G401.6 (cell line): Measurements from ENCODE around the gene BTLA.
"Not testable (repeated sequence)": the region's sequence is repeated elsewhere in the genome, so short reads cannot be mapped to it uniquely, and the experiment has no call there.

ENCODE experiments used
- FAIRE-seq: peaks from 2 replicates; lab custom pipeline; 2012; peaks lifted over from hg19 to GRCh38; lab: Jason Lieb, UNC

Gene BTLA

DNA sequence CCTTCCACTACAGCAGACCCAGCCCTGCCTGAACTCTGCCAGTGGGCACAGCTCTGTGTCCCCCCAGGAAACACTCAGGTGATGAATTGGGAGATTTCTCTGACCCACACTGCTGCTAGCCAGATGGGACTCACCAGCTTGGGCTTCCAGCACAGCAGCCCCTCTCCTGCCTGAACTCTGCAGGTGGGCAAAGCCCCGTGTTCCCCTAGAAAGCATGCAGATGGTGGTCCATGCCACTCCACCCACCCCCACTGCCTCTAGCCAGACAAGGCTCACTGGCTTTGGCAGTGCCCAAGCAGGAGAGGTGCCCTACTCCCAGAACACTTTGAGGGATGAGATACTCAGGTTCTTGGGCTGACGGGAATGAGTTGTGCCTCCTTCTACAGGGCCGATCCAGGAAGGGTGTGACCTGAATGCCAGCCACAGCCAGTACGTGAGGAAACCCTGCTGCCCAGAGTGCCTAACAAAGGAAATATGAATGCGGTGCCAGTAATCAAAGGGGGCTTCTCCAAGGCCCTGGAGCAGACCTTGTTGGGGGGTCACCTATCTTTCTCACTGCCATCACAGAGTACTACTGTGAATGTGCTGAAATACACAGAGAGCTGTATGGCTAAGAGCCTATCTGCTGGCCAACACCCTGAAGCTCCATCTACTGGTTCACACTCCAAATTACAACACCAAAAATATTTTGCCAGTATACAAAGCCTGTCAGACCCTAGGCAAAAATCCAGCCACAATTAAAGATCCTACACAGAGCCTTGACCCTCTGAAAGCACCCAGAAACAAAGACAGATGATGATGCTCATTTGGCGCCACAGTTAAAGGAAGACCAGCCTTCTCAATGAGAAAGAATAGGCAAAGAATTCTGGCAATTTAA is 61.9 kb downstream of the BTLA start:
- FAIRE-seq, result no peak

DNA sequence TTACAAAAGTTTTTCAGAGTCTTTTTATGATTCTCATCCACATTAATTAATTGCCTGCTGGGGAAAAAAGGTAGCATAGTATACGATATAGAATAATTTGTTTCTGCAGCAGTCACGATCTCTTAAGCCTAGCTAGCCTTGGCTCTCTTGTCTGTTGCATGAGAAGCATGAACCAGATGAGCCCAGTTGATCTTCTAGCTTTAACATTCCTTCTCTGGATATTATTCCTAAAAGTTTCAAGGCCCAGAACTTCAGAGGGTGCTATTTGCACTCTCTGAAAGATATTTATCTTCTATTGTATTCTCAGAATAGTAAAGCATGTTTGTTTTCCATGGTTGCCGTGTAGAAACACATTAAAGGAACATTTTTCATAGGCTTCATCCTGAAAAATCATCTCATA is 69.3 kb downstream of the BTLA start:
- FAIRE-seq, result no peak

DNA sequence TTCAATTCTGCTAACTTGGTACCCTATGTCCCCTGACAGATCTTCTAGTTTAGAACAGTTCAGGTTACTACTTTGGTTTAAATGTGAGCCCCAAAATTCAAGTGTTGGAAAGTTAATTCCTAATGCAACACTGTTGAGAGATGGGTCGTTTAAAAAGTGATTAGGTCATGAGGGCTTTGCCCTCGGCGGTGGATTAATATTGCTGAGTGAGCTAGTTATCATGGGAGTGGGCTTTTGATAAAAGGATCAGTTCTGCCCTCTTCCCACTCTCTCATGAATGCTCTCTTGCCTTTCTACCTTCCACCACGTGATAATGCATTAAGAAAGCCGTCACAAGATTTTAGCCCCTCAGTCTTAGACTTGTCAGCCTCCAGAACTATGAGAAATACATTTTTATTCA is 72.1 kb downstream of the BTLA start:
- no peak for FAIRE-seq

DNA sequence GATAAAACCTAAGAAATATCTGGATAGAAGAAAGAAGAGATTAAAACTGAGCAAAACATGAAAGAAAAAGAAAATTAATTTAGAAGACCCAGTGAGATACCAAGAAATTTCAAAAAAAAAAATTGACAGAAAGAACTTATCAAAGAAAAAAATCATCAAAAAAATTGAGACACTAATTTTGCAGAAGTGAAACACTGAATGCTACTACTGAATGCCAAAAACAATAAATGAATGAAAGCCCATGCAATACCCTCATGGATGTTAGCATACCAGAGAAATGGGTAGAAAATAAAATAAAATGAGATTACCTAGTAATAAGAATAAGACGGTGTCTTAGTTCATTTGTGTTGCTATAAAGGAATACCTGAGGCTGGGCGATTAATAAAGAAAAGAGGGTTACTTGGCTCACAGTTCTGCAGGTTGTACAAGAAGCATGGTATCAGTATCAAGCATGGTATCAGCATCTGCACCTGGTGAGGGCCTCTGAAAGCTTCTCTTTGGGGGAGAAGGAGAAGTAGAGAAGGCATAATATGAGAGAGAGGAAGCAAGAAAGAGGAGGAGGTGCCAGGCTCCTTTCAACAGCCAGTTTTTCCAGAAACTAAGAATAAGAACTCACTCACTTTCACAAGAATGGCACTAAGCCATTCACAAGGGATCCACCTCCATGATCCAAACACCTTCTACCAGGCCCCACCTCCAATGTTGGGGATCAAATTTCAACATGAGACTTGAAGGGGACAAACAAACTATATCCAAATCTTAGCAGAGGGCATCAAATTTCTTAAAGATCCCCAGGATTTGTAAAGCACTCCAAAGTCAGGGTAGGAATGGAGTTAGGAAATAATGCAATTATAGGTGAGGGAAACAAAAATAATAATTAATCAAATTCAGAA is 73.2 kb downstream of the BTLA start:
- no peak for FAIRE-seq

DNA sequence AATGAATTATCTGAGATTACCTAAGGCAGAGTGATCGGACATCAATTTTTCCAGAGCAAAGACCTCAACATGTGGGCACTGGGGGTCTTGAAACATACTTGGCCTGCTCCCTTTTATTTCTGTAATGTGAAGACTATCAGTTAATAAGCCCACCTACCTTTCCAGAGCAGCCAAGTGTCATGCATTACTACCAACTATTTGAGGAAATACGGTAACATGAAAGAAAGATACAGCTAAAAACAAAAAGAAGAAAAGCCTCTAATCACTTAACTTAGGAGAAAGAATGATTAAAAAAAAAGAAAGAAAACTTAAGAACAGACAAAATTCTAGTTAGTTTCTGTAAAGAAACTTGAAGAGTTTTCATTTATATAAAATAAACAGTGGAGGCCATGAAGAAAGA is 73.9 kb downstream of the BTLA start:
- FAIRE-seq, result no peak

DNA sequence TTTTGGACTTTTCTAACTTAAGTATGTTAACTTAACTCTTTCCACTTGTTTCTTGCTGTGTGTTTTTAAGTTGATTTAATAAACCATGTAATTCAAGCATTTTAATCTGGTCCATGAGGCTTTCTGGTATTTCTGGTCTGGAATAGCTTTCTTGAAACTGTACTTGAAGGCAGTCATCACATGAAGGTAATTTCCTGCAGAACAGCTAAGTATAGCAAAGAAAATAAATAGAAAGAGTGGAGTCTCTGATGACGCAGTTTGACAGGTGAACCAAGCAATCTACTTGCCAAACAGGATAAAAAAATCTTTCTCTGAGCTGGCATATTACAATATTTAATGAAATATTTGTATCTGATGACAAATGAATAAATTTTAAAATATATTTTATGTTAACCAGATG is 74.9 kb downstream of the BTLA start:
- FAIRE-seq, result no peak

DNA sequence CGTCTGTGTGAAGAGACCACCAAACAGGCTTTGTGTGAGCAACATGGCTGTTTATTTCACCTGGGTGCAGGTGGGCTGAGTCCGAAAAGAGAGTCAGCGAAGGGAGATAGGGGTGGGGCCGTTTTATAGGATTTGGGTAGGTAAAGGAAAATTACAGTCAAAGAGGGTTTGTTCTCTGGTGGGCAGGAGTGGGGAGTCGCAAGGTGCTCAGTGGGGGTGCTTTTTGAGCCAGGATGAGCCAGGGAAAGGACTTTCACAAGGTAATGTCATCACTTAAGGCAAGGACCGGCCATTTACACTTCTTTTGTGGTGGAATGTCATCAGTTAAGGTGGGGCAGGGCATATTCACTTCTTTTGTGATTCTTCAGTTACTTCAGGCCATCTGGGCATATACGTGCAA is 76.4 kb downstream of the BTLA start:
- not testable (repeated sequence) for FAIRE-seq

DNA sequence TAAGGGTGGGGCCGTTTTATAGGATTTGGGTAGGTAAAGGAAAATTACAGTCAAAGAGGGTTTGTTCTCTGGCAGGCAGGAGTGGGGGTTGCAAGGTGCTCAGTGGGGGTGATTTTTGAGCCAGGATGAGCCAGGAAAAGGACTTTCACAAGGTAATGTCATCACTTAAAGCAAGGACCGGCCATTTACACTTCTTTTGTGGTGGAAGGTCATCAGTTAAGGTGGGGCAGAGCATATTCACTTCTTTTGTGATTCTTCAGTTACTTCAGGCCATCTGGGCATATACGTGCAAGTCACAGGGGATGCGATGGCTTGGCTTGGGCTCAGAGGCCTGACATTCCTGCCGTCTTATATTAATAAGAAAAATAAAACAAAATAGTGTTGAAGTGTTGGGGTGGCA is 80.7 kb downstream of the BTLA start:
- not testable (repeated sequence) for FAIRE-seq

DNA sequence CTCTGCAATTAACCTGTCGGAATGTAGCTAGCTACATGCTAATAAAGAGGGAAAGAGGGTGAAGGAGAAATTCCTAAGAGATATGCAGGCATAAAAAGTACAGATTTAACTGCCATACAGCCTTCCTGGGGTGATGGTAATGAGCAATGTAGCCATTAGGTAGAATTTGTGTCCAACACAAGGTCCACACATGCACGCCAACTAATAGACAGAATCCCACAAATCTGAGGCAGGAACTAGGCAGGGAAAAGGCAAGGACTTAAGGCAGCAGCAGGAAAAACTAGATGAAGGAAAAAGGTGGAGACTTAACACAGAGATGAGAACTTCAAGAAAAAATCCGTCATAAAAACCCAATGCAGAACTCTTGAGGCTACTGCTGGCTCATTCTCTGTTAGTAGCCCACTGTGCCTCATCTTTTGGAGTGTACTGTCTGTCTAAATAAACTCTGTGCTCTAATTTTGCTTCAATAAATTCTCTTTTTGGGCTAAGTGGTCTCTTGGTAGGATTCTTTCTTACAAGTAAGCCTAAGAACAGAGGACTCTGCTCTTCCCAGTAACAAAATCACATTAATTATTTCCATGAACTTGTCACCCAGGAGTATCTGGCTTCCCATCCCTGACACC is 81.5 kb downstream of the BTLA start:
- FAIRE-seq, result no peak

DNA sequence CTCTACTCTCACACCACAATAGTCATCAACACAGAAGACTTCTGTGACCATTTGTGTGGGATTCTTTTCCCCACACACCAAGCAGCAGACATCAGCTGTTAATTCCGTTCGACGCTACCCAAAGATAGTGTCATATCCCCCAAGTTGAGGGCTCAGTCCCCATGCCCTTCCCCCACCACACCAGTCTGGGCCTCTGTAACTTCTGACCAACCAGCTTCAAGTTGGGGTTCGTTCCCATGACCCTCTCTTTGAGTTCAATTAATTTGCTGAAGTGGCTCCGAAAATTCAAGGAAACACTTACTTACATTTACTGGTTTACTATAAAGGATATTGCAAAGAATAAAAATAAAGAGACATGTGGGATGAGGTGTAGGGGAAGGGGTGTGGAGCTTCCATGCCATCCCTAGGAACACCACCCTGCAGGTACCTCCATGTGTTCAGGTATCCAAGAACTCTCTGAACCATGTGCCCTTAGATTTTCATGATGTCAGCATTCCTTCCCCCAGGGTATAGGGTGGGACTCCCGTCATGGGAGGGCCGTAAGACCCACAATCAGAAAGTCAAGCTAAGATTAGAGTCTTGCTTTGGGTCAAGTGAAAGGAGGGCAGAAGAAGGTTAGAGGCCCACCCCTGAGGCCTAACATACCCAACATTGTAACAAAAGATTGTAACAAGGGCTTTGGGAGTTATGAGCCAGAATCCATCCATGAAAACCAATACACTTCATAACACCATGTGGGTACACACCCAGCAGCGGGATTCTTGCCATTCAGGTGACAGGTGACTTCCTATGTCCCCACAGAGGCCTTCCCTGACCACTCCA is 82.7 kb downstream of the BTLA start:
- no peak for FAIRE-seq

DNA sequence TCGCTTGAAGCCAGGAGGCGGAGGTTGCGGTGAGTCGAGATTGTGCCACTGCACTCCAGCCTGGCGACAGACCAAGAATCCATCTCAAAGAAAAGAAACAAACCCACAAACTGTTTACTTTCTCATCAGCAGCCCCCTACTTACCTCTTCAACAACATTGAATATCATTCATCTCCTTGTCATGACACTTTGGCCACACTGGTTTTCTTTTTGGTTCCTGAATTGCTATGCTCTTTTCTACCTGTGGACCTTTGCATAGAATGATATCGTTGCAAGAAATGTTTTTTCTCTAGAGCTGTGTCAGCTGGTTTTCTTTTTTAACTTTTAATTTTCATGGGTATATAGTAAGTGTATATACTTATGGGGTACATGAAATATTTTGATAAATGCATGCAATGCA is 83.9 kb downstream of the BTLA start:
- no peak for FAIRE-seq
